Nephron progenitor cell (in vitro differentiated cells): ENCODE data around the gene ADAMTS7.
"Not testable (repeated sequence)": the region's sequence is repeated elsewhere in the genome, so short reads cannot be mapped to it uniquely, and the experiment has no call there.

Experiments used
- DNase-seq: peaks from one replicate; pipeline ENCODE4 v3.0.0; 2021
- H3K27ac Mint-ChIP-seq: 2 replicates; pipeline ENCODE4 v1.8.0; 2021; ENCODE audit warnings: mild to moderate bottlenecking, moderate library complexity, mixed read lengths
- H3K27me3 Mint-ChIP-seq: 2 replicates; pipeline ENCODE4 v1.8.0; 2021; ENCODE audit warnings: mild to moderate bottlenecking, low read depth, mixed read lengths; ENCODE audit not compliant: poor library complexity
- H3K36me3 Mint-ChIP-seq: 2 replicates; pipeline ENCODE4 v1.8.0; 2021; ENCODE audit warnings: low read depth, mixed read lengths
- H3K4me1 Mint-ChIP-seq: 2 replicates; pipeline ENCODE4 v1.8.0; 2021; ENCODE audit warnings: mixed read lengths
- H3K4me3 Mint-ChIP-seq: 2 replicates; pipeline ENCODE4 v1.8.0; 2021; ENCODE audit warnings: mild to moderate bottlenecking, moderate library complexity, mixed read lengths
- H3K9me3 Mint-ChIP-seq: 2 replicates; pipeline ENCODE4 v1.8.0; 2021; ENCODE audit warnings: mild to moderate bottlenecking, moderate library complexity, mixed read lengths
- TF ChIP-seq, protein P1 (sequence below): fragments of 200-600 bp; sonication (generic); IDR thresholded peaks from 2 replicates; pipeline ENCODE4 v1.5.0; 2021; ENCODE audit warnings: antibody characterized with exemption

ADAMTS7 gene

GRCh38 chr15:78778422-78778821 lies 32.8 kb downstream of the ADAMTS7 start:
- Mint-ChIP-seq H3K9me3 (no peaks in the 10 kb centered on the region), H3K4me1 (peaks cover 11% of the 10 kb centered on the region), H3K27me3 (no peaks in the 10 kb centered on the region), H3K4me3 (no peak overlapping the region), H3K36me3 (peaks cover 2% of the 10 kb centered on the region), H3K27ac (peak overlapping the region; percentile 71)
- TF ChIP-seq, protein P1, sequence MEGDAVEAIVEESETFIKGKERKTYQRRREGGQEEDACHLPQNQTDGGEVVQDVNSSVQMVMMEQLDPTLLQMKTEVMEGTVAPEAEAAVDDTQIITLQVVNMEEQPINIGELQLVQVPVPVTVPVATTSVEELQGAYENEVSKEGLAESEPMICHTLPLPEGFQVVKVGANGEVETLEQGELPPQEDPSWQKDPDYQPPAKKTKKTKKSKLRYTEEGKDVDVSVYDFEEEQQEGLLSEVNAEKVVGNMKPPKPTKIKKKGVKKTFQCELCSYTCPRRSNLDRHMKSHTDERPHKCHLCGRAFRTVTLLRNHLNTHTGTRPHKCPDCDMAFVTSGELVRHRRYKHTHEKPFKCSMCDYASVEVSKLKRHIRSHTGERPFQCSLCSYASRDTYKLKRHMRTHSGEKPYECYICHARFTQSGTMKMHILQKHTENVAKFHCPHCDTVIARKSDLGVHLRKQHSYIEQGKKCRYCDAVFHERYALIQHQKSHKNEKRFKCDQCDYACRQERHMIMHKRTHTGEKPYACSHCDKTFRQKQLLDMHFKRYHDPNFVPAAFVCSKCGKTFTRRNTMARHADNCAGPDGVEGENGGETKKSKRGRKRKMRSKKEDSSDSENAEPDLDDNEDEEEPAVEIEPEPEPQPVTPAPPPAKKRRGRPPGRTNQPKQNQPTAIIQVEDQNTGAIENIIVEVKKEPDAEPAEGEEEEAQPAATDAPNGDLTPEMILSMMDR: no peak
- DNase-seq: no peak

DNA sequence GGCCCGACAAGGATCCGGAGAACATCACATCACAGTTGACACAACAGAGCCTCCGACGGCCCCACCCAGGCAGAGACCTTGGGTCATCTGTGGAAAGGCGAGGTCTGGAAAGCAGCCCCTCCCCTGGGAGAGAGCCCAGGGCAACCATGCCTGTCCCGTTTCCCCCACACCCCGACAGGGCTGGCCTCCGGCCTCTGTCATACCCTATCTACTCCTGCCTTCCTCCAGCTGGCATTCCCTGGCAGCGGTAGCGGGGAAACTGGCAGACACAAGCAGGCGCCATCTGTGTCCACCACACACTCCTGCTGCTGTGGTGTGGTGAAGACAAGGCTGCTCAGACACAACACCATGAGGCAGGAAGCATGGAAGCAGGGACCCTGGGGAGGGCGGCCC lies 33.3 kb downstream of the ADAMTS7 start:
- not testable (repeated sequence) for DNase-seq, H3K4me3 Mint-ChIP-seq, H3K27me3 Mint-ChIP-seq, H3K36me3 Mint-ChIP-seq, H3K9me3 Mint-ChIP-seq
- peaks cover 11% of the 10 kb centered on the region for H3K4me1 Mint-ChIP-seq
- peak overlapping the region; percentile 32 for H3K27ac Mint-ChIP-seq

DNA sequence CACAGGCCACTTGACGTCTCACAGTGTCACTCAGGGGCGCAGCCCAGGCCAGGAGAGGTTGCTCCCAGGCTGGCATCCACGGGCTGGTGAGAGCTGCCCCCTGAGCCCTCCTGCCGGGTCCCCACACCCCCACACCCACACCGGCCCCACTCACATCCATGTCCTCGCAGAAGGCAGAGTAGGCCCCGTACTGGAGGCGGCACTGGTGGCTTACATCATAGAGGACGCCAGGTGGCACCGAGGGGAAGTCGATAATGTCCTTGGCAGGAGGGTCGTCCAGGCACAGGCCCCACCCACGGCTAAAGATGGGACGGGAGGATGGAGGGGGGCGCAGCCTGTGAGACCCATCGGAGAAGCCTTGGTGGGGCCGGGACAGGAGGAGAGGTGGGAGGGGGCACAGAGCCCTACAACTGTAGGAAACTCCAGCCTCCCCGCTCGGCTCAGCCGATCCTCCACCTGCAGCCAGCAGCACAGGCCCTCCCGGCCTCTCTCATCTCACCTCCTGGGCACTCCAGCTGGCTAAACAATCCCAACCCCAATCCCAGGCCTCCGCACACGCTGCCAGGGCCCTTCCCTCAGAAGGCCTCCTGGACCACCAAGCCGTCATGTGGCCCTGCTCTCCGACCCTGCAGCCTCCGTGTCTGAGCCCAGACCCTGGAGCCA lies 33.8 kb downstream of the ADAMTS7 start:
- H3K36me3 Mint-ChIP-seq, H3K9me3 Mint-ChIP-seq, DNase-seq, H3K27me3 Mint-ChIP-seq, H3K4me3 Mint-ChIP-seq: not testable (repeated sequence)
- peak overlapping the region; percentile 39 for H3K27ac Mint-ChIP-seq
- peaks cover 11% of the 10 kb centered on the region for H3K4me1 Mint-ChIP-seq

- not testable (repeated sequence) for H3K36me3 Mint-ChIP-seq, H3K4me3 Mint-ChIP-seq, H3K27ac Mint-ChIP-seq, DNase-seq, H3K27me3 Mint-ChIP-seq, H3K9me3 Mint-ChIP-seq
- H3K4me1 Mint-ChIP-seq: peaks cover 11% of the 10 kb centered on the region
Measured at GRCh38 chr15:78776046-78776925, 35.0 kb downstream of the ADAMTS7 start.

DNA sequence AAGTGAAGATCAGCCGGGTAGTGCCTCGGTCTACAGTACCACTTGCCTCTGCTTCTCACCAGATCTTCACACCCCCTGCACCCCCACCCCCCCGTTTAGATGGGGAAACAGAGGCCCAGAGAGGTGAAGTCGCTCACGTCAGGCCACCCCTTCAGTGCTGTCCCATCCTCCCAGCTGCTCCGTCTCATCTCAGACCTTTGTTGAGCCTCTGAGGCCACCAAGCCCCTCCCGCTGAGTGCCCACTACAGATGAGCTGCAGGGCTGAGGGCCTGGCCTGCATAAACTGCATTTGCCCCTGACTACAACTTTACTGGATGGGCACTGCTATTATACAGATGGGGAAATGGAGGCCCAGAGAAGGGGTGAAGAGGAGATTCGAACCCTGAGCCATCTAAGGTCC lies 35.8 kb downstream of the ADAMTS7 start:
- TF ChIP-seq, protein P1: no peak
- Mint-ChIP-seq H3K27ac (no peak overlapping the region), H3K4me3 (no peak overlapping the region), H3K36me3 (peaks cover 9% of the 10 kb centered on the region), H3K27me3 (no peaks in the 10 kb centered on the region), H3K4me1 (peaks cover 11% of the 10 kb centered on the region), H3K9me3 (no peaks in the 10 kb centered on the region)
- no peak for DNase-seq

DNA sequence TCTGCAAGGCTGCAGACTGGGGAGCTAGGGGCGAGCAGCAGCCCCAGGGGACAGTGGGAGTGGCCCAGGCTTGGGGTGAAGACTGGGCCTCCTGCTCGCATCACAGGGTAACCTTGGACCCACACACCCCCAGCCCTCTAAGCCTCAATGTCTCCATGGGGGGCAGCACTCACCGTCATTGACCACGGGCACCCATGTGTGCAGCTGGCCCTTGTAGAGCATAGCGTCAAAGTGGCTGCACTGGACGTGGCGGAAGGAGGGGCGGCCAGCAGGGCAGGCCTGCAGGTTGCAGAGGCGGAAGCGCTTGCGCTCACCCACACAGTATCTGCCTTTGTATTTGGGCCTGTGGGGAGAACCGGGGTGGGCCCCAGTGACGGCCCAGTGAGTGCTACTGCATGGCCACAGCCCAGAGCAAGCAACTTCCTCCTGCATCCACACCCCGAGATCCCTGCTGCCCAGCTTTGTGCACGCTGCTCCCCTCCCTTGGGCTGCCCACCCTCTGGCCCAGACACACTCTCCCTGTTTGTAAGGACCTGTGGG lies 36.7 kb downstream of the ADAMTS7 start:
- H3K27me3 Mint-ChIP-seq, DNase-seq, H3K9me3 Mint-ChIP-seq, H3K4me3 Mint-ChIP-seq, H3K36me3 Mint-ChIP-seq, H3K27ac Mint-ChIP-seq: not testable (repeated sequence)
- peaks cover 11% of the 10 kb centered on the region for H3K4me1 Mint-ChIP-seq

- peaks cover 11% of the 10 kb centered on the region for H3K4me1 Mint-ChIP-seq
- H3K27ac Mint-ChIP-seq, H3K4me3 Mint-ChIP-seq, H3K27me3 Mint-ChIP-seq, H3K36me3 Mint-ChIP-seq, H3K9me3 Mint-ChIP-seq: not testable (repeated sequence)
- DNase-seq: peak; percentile 37
Measured at GRCh38 chr15:78773765-78774450, 37.4 kb downstream of the ADAMTS7 start.

DNA sequence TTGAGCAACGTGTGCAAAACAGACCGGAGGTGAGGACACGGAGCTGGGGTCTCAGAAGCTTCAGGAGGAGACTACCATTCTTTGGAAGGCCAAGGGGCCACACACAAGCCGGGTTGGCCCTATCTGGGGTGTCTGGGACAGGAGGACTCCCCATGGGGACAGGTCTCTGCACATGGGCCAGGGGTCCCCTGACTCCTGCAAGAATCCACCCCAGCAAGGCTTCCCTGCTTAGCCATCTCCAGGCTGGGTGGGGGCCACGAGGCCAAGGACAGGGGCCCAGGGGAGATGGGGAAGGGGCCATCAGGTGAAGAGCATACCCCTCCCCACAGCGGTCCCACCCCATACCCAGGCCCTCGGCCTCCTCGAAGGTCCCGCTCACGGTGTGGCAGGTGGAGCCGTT lies 38.5 kb downstream of the ADAMTS7 start:
- Mint-ChIP-seq H3K36me3 (peaks cover 9% of the 10 kb centered on the region), H3K27ac (peak overlapping the region; percentile 9), H3K4me3 (no peak overlapping the region), H3K27me3 (no peaks in the 10 kb centered on the region), H3K9me3 (no peaks in the 10 kb centered on the region), H3K4me1 (peaks cover 12% of the 10 kb centered on the region)
- TF ChIP-seq, protein P1: no peak
- no peak for DNase-seq

- DNase-seq, H3K4me3 Mint-ChIP-seq, H3K27ac Mint-ChIP-seq, H3K27me3 Mint-ChIP-seq, H3K4me1 Mint-ChIP-seq, H3K9me3 Mint-ChIP-seq, H3K36me3 Mint-ChIP-seq: not testable (repeated sequence)
Measured at GRCh38 chr15:78771436-78772000, 39.7 kb downstream of the ADAMTS7 start.

GRCh38 chr15:78771020-78771419 lies 40.2 kb downstream of the ADAMTS7 start:
- H3K27me3 Mint-ChIP-seq, H3K4me3 Mint-ChIP-seq, H3K27ac Mint-ChIP-seq, DNase-seq, H3K9me3 Mint-ChIP-seq, H3K36me3 Mint-ChIP-seq, H3K4me1 Mint-ChIP-seq: not testable (repeated sequence)
